Measurements from ENCODE around the gene DGKH.
A peak's percentile ranks its signal among the peaks of the same experiment; 100 is the strongest.

Gene DGKH

GRCh38 chr13:42046448-42046847 is 2.0 kb upstream of the DGKH start:
- H3K4ac ChIP-seq (ENCODE audit: low read length): no peak overlapping the region
- peaks cover 0 to 4% of the 10 kb centered on the region in 2 donors for H3K36me3 ChIP-seq (replicated peaks in 1 of 2; ENCODE audit: control insufficient read depth in 2 of 2, insufficient read depth in 2 of 2, low read length in 2 of 2)
- no peak overlapping the region for H4K91ac ChIP-seq (ENCODE audit: low read depth, low read length, poor library complexity)
- H2BK5ac ChIP-seq (ENCODE audit: low read length): no peak overlapping the region
- no peak overlapping the region for H3K27ac ChIP-seq (replicated peaks; ENCODE audit: low read length)
- no peak overlapping the region for H2BK12ac ChIP-seq (ENCODE audit: low read length)
- DNase-seq (ENCODE audit: low spot score): no peak
- H3K14ac ChIP-seq (ENCODE audit: low read length): no peak overlapping the region
- no peak overlapping the region for H3K4me3 ChIP-seq (ENCODE audit: low read length in 2 of 2)
- H2BK120ac ChIP-seq (ENCODE audit: low read depth, low read length): no peak overlapping the region
- H3K9ac ChIP-seq (ENCODE audit: low read depth, low read length, poor library complexity): no peak overlapping the region
- H3K79me1 ChIP-seq (ENCODE audit: low read depth, low read length): peaks cover 4% of the 10 kb centered on the region
- peaks cover 1 to 11% of the 10 kb centered on the region in 2 donors for H3K4me1 ChIP-seq (ENCODE audit: control insufficient read depth in 2 of 2, insufficient read depth in 1 of 2, low read depth in 1 of 2, low read length in 2 of 2)
- H3K18ac ChIP-seq (ENCODE audit: low read length): no peak overlapping the region
- H3K23ac ChIP-seq (ENCODE audit: low read depth, low read length, poor library complexity): no peak overlapping the region
- no peak overlapping the region for H2AFZ ChIP-seq (ENCODE audit: low read length)
- no peaks in the 10 kb centered on the region for H3K27me3 ChIP-seq (ENCODE audit: control insufficient read depth in 3 of 3, insufficient read depth in 3 of 3, low read depth in 1 of 3, low read length in 3 of 3)
- no peak overlapping the region for H2BK15ac ChIP-seq (ENCODE audit: low read length)
- no CpG with 5 or more reads among the region's 4 CpGs for WGBS, 2 donors (ENCODE audit: extremely low coverage in 2 of 2, insufficient read length in 2 of 2, insufficient replicate concordance in 1 of 2)
- H4K8ac ChIP-seq (ENCODE audit: low read depth, low read length): no peak overlapping the region
- H2AK5ac ChIP-seq (ENCODE audit: low read depth, low read length): no peak overlapping the region
- H3K4me2 ChIP-seq (ENCODE audit: insufficient read depth, low read length, poor library complexity, severe bottlenecking): no peak overlapping the region
- no peaks in the 10 kb centered on the region for H3K9me3 ChIP-seq (replicated peaks in 1 of 2; ENCODE audit: control insufficient read depth in 2 of 2, insufficient read depth in 1 of 2, low read depth in 1 of 2, low read length in 2 of 2)

- Histone ChIP-seq H3K27ac (replicated peaks; ENCODE audit: low read length) (peak overlapping the region; percentile 93), H3K36me3 (replicated peaks in 1 of 2; ENCODE audit: control insufficient read depth in 2 of 2, insufficient read depth in 2 of 2, low read length in 2 of 2) (peaks cover 0 to 4% of the 10 kb centered on the region in 2 donors), H4K8ac (ENCODE audit: low read depth, low read length) (peak overlapping the region; percentile 17), H3K18ac (ENCODE audit: low read length) (peak overlapping the region; percentile 97), H2BK15ac (ENCODE audit: low read length) (no peak overlapping the region), H3K4me3 (ENCODE audit: low read length in 2 of 2) (peak overlapping the region; percentile 73 to 91), H3K23ac (ENCODE audit: low read depth, low read length, poor library complexity) (peak overlapping the region; percentile 73), H4K91ac (ENCODE audit: low read depth, low read length, poor library complexity) (no peak overlapping the region), H3K4ac (ENCODE audit: low read length) (peak overlapping the region; percentile 76), H3K79me1 (ENCODE audit: low read depth, low read length) (peaks cover 4% of the 10 kb centered on the region), H2BK12ac (ENCODE audit: low read length) (no peak overlapping the region), H3K27me3 (ENCODE audit: control insufficient read depth in 3 of 3, insufficient read depth in 3 of 3, low read depth in 1 of 3, low read length in 3 of 3) (no peaks in the 10 kb centered on the region), H3K9ac (ENCODE audit: low read depth, low read length, poor library complexity) (peak overlapping the region; percentile 95), H3K9me3 (replicated peaks in 1 of 2; ENCODE audit: control insufficient read depth in 2 of 2, insufficient read depth in 1 of 2, low read depth in 1 of 2, low read length in 2 of 2) (no peaks in the 10 kb centered on the region), H2AK5ac (ENCODE audit: low read depth, low read length) (peak overlapping the region; percentile 70), H2AFZ (ENCODE audit: low read length) (peak overlapping the region; percentile 97), H2BK5ac (ENCODE audit: low read length) (peak overlapping the region; percentile 90), H3K14ac (ENCODE audit: low read length) (peak overlapping the region; percentile 9), H2BK120ac (ENCODE audit: low read depth, low read length) (no peak overlapping the region), H3K4me1 (ENCODE audit: control insufficient read depth in 2 of 2, insufficient read depth in 1 of 2, low read depth in 1 of 2, low read length in 2 of 2) (peaks cover 1 to 8% of the 10 kb centered on the region in 2 donors), H3K4me2 (ENCODE audit: insufficient read depth, low read length, poor library complexity, severe bottlenecking) (peak overlapping the region; percentile 93)
- WGBS, 2 donors (ENCODE audit: extremely low coverage in 2 of 2, insufficient read length in 2 of 2, insufficient replicate concordance in 1 of 2): no CpG with 5 or more reads among the region's 50 CpGs
- peak; percentile 51 for DNase-seq (ENCODE audit: low spot score)
These were observed 697 bp upstream of the DGKH start for GRCh38 chr13:42047561-42048341.

GRCh38 chr13:42048684-42049453 is 421 bp downstream of the DGKH start:
- no peak overlapping the region for H2BK12ac ChIP-seq (ENCODE audit: low read length)
- H2AFZ ChIP-seq (ENCODE audit: low read length): peak overlapping the region; percentile 97
- H2BK120ac ChIP-seq (ENCODE audit: low read depth, low read length): no peak overlapping the region
- H3K9ac ChIP-seq (ENCODE audit: low read depth, low read length, poor library complexity): peak overlapping the region; percentile 95
- no peak overlapping the region for H2BK15ac ChIP-seq (ENCODE audit: low read length)
- no peak overlapping the region for H4K91ac ChIP-seq (ENCODE audit: low read depth, low read length, poor library complexity)
- H3K4ac ChIP-seq (ENCODE audit: low read length): no peak overlapping the region
- H2AK5ac ChIP-seq (ENCODE audit: low read depth, low read length): no peak overlapping the region
- H2BK5ac ChIP-seq (ENCODE audit: low read length): peak overlapping the region; percentile 90
- H3K4me2 ChIP-seq (ENCODE audit: insufficient read depth, low read length, poor library complexity, severe bottlenecking): peak overlapping the region; percentile 93
- no peak overlapping the region for H3K23ac ChIP-seq (ENCODE audit: low read depth, low read length, poor library complexity)
- WGBS, 2 donors (ENCODE audit: extremely low coverage in 2 of 2, insufficient read length in 2 of 2, insufficient replicate concordance in 1 of 2): no CpG with 5 or more reads among the region's 91 CpGs
- peaks cover 0 to 4% of the 10 kb centered on the region in 2 donors for H3K36me3 ChIP-seq (replicated peaks in 1 of 2; ENCODE audit: control insufficient read depth in 2 of 2, insufficient read depth in 2 of 2, low read length in 2 of 2)
- peak overlapping the region; percentile 73 to 91 for H3K4me3 ChIP-seq (ENCODE audit: low read length in 2 of 2)
- no peaks in the 10 kb centered on the region for H3K9me3 ChIP-seq (replicated peaks in 1 of 2; ENCODE audit: control insufficient read depth in 2 of 2, insufficient read depth in 1 of 2, low read depth in 1 of 2, low read length in 2 of 2)
- peak; percentile 72 for DNase-seq (ENCODE audit: low spot score)
- no peak overlapping the region for H4K8ac ChIP-seq (ENCODE audit: low read depth, low read length)
- H3K27ac ChIP-seq (replicated peaks; ENCODE audit: low read length): peak overlapping the region; percentile 93
- no peak overlapping the region for H3K14ac ChIP-seq (ENCODE audit: low read length)
- peak overlapping the region; percentile 97 for H3K18ac ChIP-seq (ENCODE audit: low read length)
- H3K79me1 ChIP-seq (ENCODE audit: low read depth, low read length): peaks cover 4% of the 10 kb centered on the region
- H3K4me1 ChIP-seq (ENCODE audit: control insufficient read depth in 2 of 2, insufficient read depth in 1 of 2, low read depth in 1 of 2, low read length in 2 of 2): peaks cover 1 to 8% of the 10 kb centered on the region in 2 donors
- H3K27me3 ChIP-seq (ENCODE audit: control insufficient read depth in 3 of 3, insufficient read depth in 3 of 3, low read depth in 1 of 3, low read length in 3 of 3): no peaks in the 10 kb centered on the region

- no CpG with 5 or more reads among the region's 11 CpGs for WGBS, 2 donors (ENCODE audit: extremely low coverage in 2 of 2, insufficient read length in 2 of 2, insufficient replicate concordance in 1 of 2)
- Histone ChIP-seq H3K14ac (ENCODE audit: low read length) (no peak overlapping the region), H3K4me2 (ENCODE audit: insufficient read depth, low read length, poor library complexity, severe bottlenecking) (peak overlapping the region; percentile 75), H2BK12ac (ENCODE audit: low read length) (no peak overlapping the region), H3K9ac (ENCODE audit: low read depth, low read length, poor library complexity) (peak overlapping the region; percentile 90), H2BK5ac (ENCODE audit: low read length) (no peak overlapping the region), H3K79me1 (ENCODE audit: low read depth, low read length) (peaks cover 4% of the 10 kb centered on the region), H3K9me3 (replicated peaks in 1 of 2; ENCODE audit: control insufficient read depth in 2 of 2, insufficient read depth in 1 of 2, low read depth in 1 of 2, low read length in 2 of 2) (no peaks in the 10 kb centered on the region), H3K23ac (ENCODE audit: low read depth, low read length, poor library complexity) (no peak overlapping the region), H3K4ac (ENCODE audit: low read length) (no peak overlapping the region), H3K18ac (ENCODE audit: low read length) (peak overlapping the region; percentile 49), H2BK120ac (ENCODE audit: low read depth, low read length) (no peak overlapping the region), H3K36me3 (replicated peaks in 1 of 2; ENCODE audit: control insufficient read depth in 2 of 2, insufficient read depth in 2 of 2, low read length in 2 of 2) (peaks cover 0 to 4% of the 10 kb centered on the region in 2 donors), H3K4me3 (ENCODE audit: low read length in 2 of 2) (peak overlapping the region; percentile 73 to 83), H3K4me1 (ENCODE audit: control insufficient read depth in 2 of 2, insufficient read depth in 1 of 2, low read depth in 1 of 2, low read length in 2 of 2) (peaks cover 1 to 8% of the 10 kb centered on the region in 2 donors), H2AFZ (ENCODE audit: low read length) (peak overlapping the region; percentile 97), H2BK15ac (ENCODE audit: low read length) (no peak overlapping the region), H3K27ac (replicated peaks; ENCODE audit: low read length) (no peak overlapping the region), H3K27me3 (ENCODE audit: control insufficient read depth in 3 of 3, insufficient read depth in 3 of 3, low read depth in 1 of 3, low read length in 3 of 3) (no peaks in the 10 kb centered on the region), H4K91ac (ENCODE audit: low read depth, low read length, poor library complexity) (no peak overlapping the region), H2AK5ac (ENCODE audit: low read depth, low read length) (no peak overlapping the region), H4K8ac (ENCODE audit: low read depth, low read length) (no peak overlapping the region)
- no peak for DNase-seq (ENCODE audit: low spot score)
These were observed 986 bp downstream of the DGKH start for GRCh38 chr13:42049454-42049813.

Data from neuronal stem cell (in vitro differentiated cells).